ENCODE data around the gene RBBP8.

RBBP8 gene

GRCh38 chr18:23057096-23057495 lies 124.0 kb downstream of the RBBP8 start:
- in situ Hi-C loops (cut with MboI; ENCODE audit: low sequenced_read_pairs): loop anchor here (25.0 kb wide), 1 partner anchor 180 kb away; no protein-coding TSS in a partner anchor

GRCh38 chr18:23058746-23059415 lies 125.8 kb downstream of the RBBP8 start:
- in situ Hi-C loops (cut with MboI; ENCODE audit: low sequenced_read_pairs): loop anchor here (25.0 kb wide), 1 partner anchor 178 kb away; no protein-coding TSS in a partner anchor

- in situ Hi-C loops (cut with MboI; ENCODE audit: low sequenced_read_pairs): loop anchor here (25.0 kb wide), 1 partner anchor 177 kb away; no protein-coding TSS in a partner anchor
These were observed 126.7 kb downstream of the RBBP8 start for GRCh38 chr18:23059541-23060465.

GRCh38 chr18:23062011-23062410 lies 128.9 kb downstream of the RBBP8 start:
- in situ Hi-C loops (cut with MboI; ENCODE audit: low sequenced_read_pairs): loop anchor here (25.0 kb wide), 1 partner anchor 175 kb away; no protein-coding TSS in a partner anchor

DNA sequence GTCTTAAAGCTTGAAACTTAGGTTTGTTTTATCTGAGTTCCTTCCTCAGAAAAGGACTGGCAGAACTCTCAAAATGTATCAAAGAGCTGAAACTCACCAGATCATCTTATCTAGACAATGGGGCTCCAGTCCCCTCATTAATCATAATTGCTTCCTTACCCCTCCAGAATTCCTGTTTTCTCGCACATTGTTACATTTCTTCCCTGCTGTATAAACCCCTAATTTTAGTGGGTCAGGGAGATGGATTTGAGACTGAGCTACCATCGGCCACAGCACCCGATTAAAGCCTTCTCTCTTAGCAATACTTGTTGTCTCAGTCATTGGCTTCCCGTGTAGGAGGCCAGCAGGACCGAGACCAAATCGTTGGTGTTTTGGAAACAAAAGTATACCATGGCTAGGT lies 130.4 kb downstream of the RBBP8 start:
- in situ Hi-C loops (cut with MboI; ENCODE audit: low sequenced_read_pairs): loop anchor here (25.0 kb wide), 1 partner anchor 174 kb away; no protein-coding TSS in a partner anchor

- in situ Hi-C loops (cut with MboI; ENCODE audit: low sequenced_read_pairs): loop anchor here (25.0 kb wide), 1 partner anchor 172 kb away; no protein-coding TSS in a partner anchor
These were observed 132.2 kb downstream of the RBBP8 start for GRCh38 chr18:23065234-23065806.

- in situ Hi-C loops (cut with MboI; ENCODE audit: low sequenced_read_pairs): loop anchor here (25.0 kb wide), 1 partner anchor 171 kb away; no protein-coding TSS in a partner anchor
These were observed 132.9 kb downstream of the RBBP8 start for GRCh38 chr18:23066060-23066459.

GRCh38 chr18:23066504-23067039 lies 133.4 kb downstream of the RBBP8 start:
- in situ Hi-C loops (cut with MboI; ENCODE audit: low sequenced_read_pairs): loop anchor here (25.0 kb wide), 1 partner anchor 171 kb away; no protein-coding TSS in a partner anchor

DNA sequence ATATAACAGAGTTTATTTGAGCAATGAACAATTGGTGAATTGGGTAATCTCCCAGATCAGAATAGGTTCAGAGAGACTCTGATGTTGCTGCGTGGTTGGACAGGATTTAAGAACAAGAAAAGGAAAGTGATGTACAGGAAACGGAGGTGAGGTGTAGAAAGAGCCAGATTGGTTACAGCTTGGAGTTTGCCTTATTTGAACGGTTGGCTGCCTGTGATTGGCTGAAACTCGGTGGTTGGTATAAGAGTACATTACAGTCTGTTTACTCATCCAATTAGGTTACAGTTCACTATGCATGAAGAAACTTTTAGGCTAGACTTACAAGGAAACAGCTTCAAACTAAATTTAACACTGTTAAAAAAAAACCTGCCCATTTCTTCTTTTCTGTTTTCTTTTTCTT lies 134.1 kb downstream of the RBBP8 start:
- in situ Hi-C loops (cut with MboI; ENCODE audit: low sequenced_read_pairs): loop anchor here (25.0 kb wide), 1 partner anchor 170 kb away; no protein-coding TSS in a partner anchor

DNA sequence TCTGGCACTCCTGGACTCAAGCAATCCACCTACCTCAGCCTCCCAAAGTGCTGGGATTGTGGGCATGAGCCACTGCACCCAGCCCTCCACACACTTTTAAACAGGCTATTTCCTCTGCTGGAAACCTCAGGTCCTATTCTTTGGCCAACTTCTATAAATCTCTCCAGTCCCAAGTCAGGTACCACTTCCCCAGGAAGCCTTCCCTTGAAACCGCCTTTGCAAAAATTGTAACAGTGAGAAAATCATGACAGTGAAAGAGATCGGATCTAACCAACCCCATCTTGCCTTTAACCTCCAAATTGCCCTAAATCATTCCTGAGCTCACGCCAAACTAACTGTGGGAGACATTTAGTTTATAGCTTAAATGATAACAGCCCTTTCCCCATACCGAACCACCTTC lies 134.9 kb downstream of the RBBP8 start:
- in situ Hi-C loops (cut with MboI; ENCODE audit: low sequenced_read_pairs): loop anchor here (25.0 kb wide), 1 partner anchor 169 kb away; no protein-coding TSS in a partner anchor

DNA sequence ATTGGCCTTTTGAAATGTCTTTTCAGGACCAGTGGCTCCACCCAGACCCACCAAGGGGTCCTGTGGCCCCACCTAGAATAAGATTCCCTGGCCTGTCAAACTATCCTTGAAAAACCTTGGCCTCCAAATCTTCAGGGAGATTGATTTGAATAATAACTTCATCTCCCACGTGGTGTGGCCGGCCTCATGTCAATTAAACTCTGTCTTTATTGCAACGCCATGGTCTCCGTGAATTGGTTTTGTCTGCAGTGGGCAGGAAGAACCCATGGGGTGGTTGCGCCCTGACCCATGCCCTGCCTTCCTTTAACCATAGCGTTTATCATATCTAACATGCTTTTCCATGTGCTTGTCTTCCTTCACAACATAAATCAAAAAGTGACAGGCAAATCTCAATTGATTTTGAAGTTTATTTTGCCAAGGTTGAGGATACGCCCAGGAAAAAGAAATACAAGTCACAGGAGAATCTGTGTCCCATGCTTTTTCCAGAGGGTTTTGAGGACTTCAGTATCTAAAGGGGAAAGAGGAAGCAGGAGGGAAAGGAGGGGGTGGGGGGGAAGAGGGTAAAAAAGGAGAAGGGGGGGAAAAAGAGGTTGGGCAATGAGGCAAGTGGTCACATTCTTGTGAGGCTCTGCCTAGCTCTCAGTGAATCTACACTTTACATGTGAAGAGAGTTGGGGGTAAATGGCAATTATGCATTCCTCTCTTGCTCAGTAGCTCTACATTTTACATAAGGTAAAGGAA lies 135.6 kb downstream of the RBBP8 start:
- in situ Hi-C loops (cut with MboI; ENCODE audit: low sequenced_read_pairs): loop anchor here (25.0 kb wide), 1 partner anchor 169 kb away; no protein-coding TSS in a partner anchor

- in situ Hi-C loops (cut with MboI; ENCODE audit: low sequenced_read_pairs): loop anchor here (25.0 kb wide), 1 partner anchor 168 kb away; no protein-coding TSS in a partner anchor
These were observed 136.4 kb downstream of the RBBP8 start for GRCh38 chr18:23069481-23069880.

GRCh38 chr18:23069898-23070297 lies 136.8 kb downstream of the RBBP8 start:
- in situ Hi-C loops (cut with MboI; ENCODE audit: low sequenced_read_pairs): loop anchor here (25.0 kb wide), 1 partner anchor 167 kb away; no protein-coding TSS in a partner anchor

GRCh38 chr18:23071285-23071684 lies 138.2 kb downstream of the RBBP8 start:
- in situ Hi-C loops (cut with MboI; ENCODE audit: low sequenced_read_pairs): loop anchor here (25.0 kb wide), 1 partner anchor 166 kb away; no protein-coding TSS in a partner anchor

DNA sequence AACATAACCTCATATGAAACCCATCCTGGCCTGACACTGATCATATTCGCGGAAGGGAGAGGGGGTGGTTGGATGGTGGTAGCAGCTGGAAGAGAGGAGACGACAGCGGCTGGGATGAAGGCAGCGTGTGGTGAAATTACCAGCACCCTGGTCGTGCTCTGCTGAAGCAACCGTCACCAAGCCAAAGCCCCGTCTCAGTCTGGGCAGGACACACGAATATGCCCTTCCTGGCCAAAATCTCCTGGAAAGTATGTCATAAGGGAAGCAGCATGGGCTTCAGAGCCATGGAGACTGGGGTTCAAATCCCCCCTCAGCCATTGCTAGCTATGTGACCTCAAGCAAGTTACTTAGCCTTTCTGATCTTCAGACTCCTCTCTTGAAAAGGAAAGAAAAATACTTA lies 139.0 kb downstream of the RBBP8 start:
- in situ Hi-C loops (cut with MboI; ENCODE audit: low sequenced_read_pairs): loop anchor here (25.0 kb wide), 1 partner anchor 165 kb away; no protein-coding TSS in a partner anchor

- in situ Hi-C loops (cut with MboI; ENCODE audit: low sequenced_read_pairs): loop anchor here (25.0 kb wide), 1 partner anchor 163 kb away; no protein-coding TSS in a partner anchor
These were observed 141.0 kb downstream of the RBBP8 start for GRCh38 chr18:23073996-23074606.

Measured in HL-60/S4 (cell line).